Heart right ventricle (tissue), 16 donors: ENCODE measurements around the gene HINT2. TPM values are rescaled to one million over a fixed set of nuclear protein-coding genes. Genes with fewer than 3 reads are reported as not detected.

Experiments used
- ATAC-seq, 8 donors: fragments of 200-7000 bp; cut with Tn5 transposase; one replicate each; pipeline ENCODE4 v1.9.1; 2020; ENCODE audit warnings: mild to moderate bottlenecking in 8 of 8, moderate library complexity in 8 of 8, moderate number of reproducible peaks in 1 of 8
- DNase-seq, 2 donors: peaks; one replicate each; pipeline ENCODE4 v3.0.0-alpha.2; 2020
- H3K27ac ChIP-seq, 10 donors: fragments of 200-600 bp; sonication (generic) in 2 of 10; one replicate each; pipeline versions ENCODE4 v1.5.0 to v1.8.0; 2020 to 2022; ENCODE audit warnings: mild to moderate bottlenecking in 3 of 10
- H3K27me3 ChIP-seq, 7 donors: fragments of 200-600 bp; one replicate each; pipeline ENCODE4 v1.8.0; 2021 to 2022; ENCODE audit warnings: mild to moderate bottlenecking in 2 of 7
- H3K36me3 ChIP-seq, 9 donors: fragments of 200-600 bp; sonication (generic) in 1 of 9; one replicate each; pipeline versions ENCODE4 v1.5.0 to v1.8.0; 2020 to 2022; ENCODE audit warnings: mild to moderate bottlenecking in 2 of 9
- H3K4me1 ChIP-seq, 9 donors: fragments of 200-600 bp; sonication (generic) in 1 of 9; one replicate each; pipeline versions ENCODE4 v1.5.0 to v1.8.0; 2020 to 2022; ENCODE audit warnings: mild to moderate bottlenecking in 4 of 9
- H3K4me3 ChIP-seq, 10 donors: fragments of 200-600 bp; sonication (generic) in 2 of 10; one replicate each; pipeline versions ENCODE4 v1.5.0 to v1.8.0; 2020 to 2022; ENCODE audit warnings: mild to moderate bottlenecking in 7 of 10, moderate library complexity in 2 of 10
- H3K9me3 ChIP-seq, 11 donors: fragments of 200-600 bp in 10 of 11; sonication (generic) in 2 of 11; one replicate each; pipeline versions ENCODE4 v1.5.0 to v1.8.0; 2013 to 2022; ENCODE audit warnings: mild to moderate bottlenecking in 2 of 11, control low read depth in 1 of 11, moderate library complexity in 1 of 11
- CTCF ChIP-seq, 9 donors: fragments of 200-600 bp; sonication (generic) in 2 of 9; IDR thresholded peaks; one replicate each; pipeline versions ENCODE4 v1.5.0 to v1.8.0; 2021 to 2022; ENCODE audit warnings: antibody characterized with exemption in 9 of 9, mild to moderate bottlenecking in 5 of 9, moderate library complexity in 1 of 9
- WGBS, 2 donors: extraction: QIAGEN DNeasy Blood & Tissue Kit; methylation state at CpG; one replicate each; pipeline ENCODE4 v1.1.7; 2013; ENCODE audit warnings: inconsistent platforms in 1 of 2; 5-methylcytosine and 5-hydroxymethylcytosine counted together
- intact Hi-C, 10 donors: fragments of 100-400 bp; cut with DNase I; formaldehyde crosslinking; loops; one replicate each; pipeline versions ENCODE4 v1.11.1 to v1.14.2; 2022
- polyA plus RNA-seq, 2 donors: library from polyadenylated mRNA; stranded (reverse); fragments of 200-250 nt; gene quantifications; one replicate each; pipeline ENCODE4 v1.2.3, GENCODE V29; 2013
- total RNA-seq, 10 donors: library from RNA; stranded (reverse); fragmentation: NEBNext Ultra II Directional in 3 of 10; extraction: Animal tissue kit (Norgen Biotek cat#: 25700) in 3 of 10; gene quantifications; one replicate each; pipeline versions ENCODE4 v1.2.1 to v1.2.4, GENCODE V29; 2021 to 2023
- donor health status: Arrhythmogenic right ventricular cardiomyopathy.
- donor health status: ischemic (EF 13 %, LVEDD 7.1; RV severe dilation, severe dysfunction).
- donor health status: healthy with polysubstance abuse.
- donor health status: DM: no; HTN: yes; CAD: no.
- donor health status: DM: no; HTN: no; CAD: no.
- donor health status: ischemic (EF 25% LVEDD 6.9; RV normal size, moderate dysfunction).
- donor health status: ischemic (EF 25% LVEDD 5.7; RV mildly dilated, moderate dysfunction).
- donor health status: healthy.
- donor health status: DM: yes; HTN: yes; CAD: no.
- donor health status: Ischemic cardiomyopathy.
- donor health status: ischemic (EF 35%, LVEDD 5.7; RV mildly dilated, moderate dysfunction).
- donor health status: nonischemic (EF 11% LVEDD 7.7; RV severe dilation, severe dysfunction).
- donor health status: DM: yes; HTN: yes; CAD: no.
- donor health status: PGD.
- donor health status: ischemic (EF 29% LVEDD 5.4; RV normal size, mild dysfunction).
- donor health status: nonischemic (EF 23%, LVEDD 6.1; RV moderate dilation, normal function).

The HINT2 gene
- total and polyA plus RNA-seq, 12 donors, result 56.8 to 120 (median 76.7) TPM

- Histone ChIP-seq H3K9me3 (no peaks in the 10 kb centered on the region), H3K4me3 (no peak overlapping the region), H3K27ac (no peak overlapping the region), H3K27me3 (peaks cover 0 to 66% (median 0%) of the 10 kb centered on the region in 7 donors), H3K36me3 (peaks cover 0 to 13% (median 0%) of the 10 kb centered on the region in 9 donors), H3K4me1 (peaks cover 2 to 47% (median 17%) of the 10 kb centered on the region in 9 donors)
- no peak for TF ChIP-seq CTCF (IDR thresholded peaks at IDR 0.05)
- 72 to 92% methylated on average over 5 of the region's 5 CpGs for WGBS, 2 donors
- ATAC-seq (no peak), DNase-seq (no peak)
- intact Hi-C loops, result no loop called here
Observed at GRCh38 chr9:35841645-35841900, 26.7 kb upstream of the HINT2 start.

DNA sequence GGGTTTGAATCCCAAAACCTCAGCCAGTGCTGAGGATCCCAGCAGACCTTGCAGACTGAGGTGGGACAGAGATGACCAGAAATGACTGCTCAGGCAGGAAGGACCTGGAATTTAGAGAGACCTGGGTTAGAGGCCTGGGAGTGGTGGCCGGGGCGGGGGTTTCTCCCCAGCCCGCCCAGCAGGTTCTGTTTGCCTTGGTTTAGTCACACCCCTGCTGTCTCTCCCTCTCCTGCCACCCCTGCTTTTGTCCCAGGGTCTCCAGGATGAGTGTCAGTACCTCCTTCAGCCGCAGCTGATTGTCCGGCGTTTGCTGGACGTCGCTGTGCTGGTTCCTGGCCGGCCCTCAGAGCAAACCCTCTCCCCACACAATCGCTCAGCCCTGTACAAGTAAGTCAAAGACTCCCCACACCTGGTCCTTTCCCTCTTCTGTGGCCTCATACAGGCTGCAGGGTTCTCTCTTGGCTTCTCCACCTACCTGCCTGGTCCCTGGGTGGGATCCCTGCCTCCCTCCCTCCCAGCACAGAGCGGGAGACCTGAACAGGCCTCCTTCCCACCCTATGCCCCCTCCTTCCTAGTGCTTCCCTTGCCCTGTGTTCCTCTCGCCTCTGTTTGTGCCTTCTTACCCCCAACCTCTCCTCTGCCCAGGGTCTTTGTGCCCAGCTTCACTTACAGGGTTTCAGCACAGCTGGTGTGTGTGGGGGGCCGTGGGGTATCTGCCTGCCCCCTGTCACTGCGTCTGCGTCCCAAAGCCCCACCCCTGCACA lies 26.2 kb upstream of the HINT2 start:
- Histone ChIP-seq H3K9me3 (no peaks in the 10 kb centered on the region), H3K27me3 (peaks cover 0 to 64% (median 0%) of the 10 kb centered on the region in 7 donors), H3K27ac (no peak overlapping the region), H3K36me3 (peaks cover 0 to 9% (median 0%) of the 10 kb centered on the region in 9 donors), H3K4me1 (peaks cover 2 to 42% (median 16%) of the 10 kb centered on the region in 9 donors), H3K4me3 (no peak overlapping the region)
- WGBS, 2 donors, result 95 to 96% methylated on average over 15 of the region's 15 CpGs
- TF ChIP-seq CTCF (IDR thresholded peaks at IDR 0.05), result no peak
- ATAC-seq (no peak), DNase-seq (no peak)
- intact Hi-C loops, result no loop called here

DNA sequence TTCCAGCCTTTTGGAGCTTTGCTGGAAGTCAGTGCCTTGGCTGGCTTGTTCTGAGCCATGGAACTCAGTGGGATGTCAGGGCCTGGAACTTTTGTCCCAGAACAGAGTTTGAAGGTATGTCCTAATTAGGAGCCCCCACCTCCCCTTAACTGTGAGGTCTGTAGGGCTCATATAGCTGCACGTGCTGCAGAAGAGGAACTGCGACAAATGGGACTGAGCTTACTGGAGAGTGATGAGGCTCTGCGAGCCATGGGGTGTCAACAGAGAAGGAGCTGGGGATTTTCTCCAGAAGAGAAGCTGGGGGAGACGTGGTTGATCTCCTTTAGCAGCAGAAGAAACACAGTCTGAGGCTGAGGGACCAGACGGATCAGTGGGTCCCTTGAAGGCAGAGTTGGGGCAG lies 25.1 kb upstream of the HINT2 start:
- peaks cover 0 to 64% (median 0%) of the 10 kb centered on the region in 7 donors for H3K27me3 ChIP-seq
- no peak for TF ChIP-seq CTCF (IDR thresholded peaks at IDR 0.05)
- H3K36me3 ChIP-seq, result peaks cover 0 to 13% (median 0%) of the 10 kb centered on the region in 9 donors
- no peak overlapping the region for H3K4me3 ChIP-seq
- ATAC-seq (no peak), DNase-seq (no peak)
- intact Hi-C loops, result no loop called here
- no peak overlapping the region for H3K27ac ChIP-seq
- H3K4me1 ChIP-seq, result peaks cover 2 to 38% (median 7%) of the 10 kb centered on the region in 9 donors
- no peaks in the 10 kb centered on the region for H3K9me3 ChIP-seq
- 94 to 95% methylated on average over 5 of the region's 5 CpGs for WGBS, 2 donors

DNA sequence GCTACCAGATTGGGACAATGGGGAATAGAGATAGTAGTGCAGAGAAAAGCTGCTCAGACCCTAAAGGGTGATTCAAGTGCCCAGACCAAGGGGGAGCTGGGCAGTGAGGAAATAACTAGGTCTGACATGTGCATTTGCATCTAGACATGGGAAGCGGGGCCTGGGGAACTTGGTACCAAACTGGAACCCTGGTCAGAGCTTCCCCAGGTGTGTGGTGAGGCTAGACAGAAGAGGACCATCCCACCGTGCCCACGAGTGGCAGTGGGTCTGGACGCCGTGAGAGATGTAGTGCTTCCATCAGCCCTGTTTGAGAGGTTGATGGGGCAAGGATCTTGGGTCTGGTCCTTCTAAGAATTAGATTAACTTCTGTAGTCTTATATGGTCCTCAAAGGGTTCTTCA lies 21.8 kb upstream of the HINT2 start:
- no peak for DNase-seq
- intact Hi-C loops, result no loop called here
- Histone ChIP-seq H3K27ac (no peak overlapping the region), H3K4me3 (no peak overlapping the region), H3K36me3 (peaks cover 0 to 11% (median 0%) of the 10 kb centered on the region in 9 donors), H3K27me3 (peaks cover 0 to 52% (median 0%) of the 10 kb centered on the region in 7 donors), H3K9me3 (no peaks in the 10 kb centered on the region), H3K4me1 (peaks cover 4 to 30% (median 26%) of the 10 kb centered on the region in 9 donors)
- WGBS, 2 donors, result 94 to 99% methylated on average over 5 of the region's 5 CpGs
- TF ChIP-seq CTCF (IDR thresholded peaks at IDR 0.05), result no peak
- ATAC-seq, result no peak
